ENCODE data around the gene VPS41. TPM values are rescaled to one million over a fixed set of nuclear protein-coding genes. Genes with fewer than 3 reads are reported as not detected.

VPS41 gene
- total RNA-seq, 3 donors from 2014 or later (not counting 1 experiment from before 2014, with no cell fraction given): 67.3 to 81.8 (median 78.9) TPM

DNA sequence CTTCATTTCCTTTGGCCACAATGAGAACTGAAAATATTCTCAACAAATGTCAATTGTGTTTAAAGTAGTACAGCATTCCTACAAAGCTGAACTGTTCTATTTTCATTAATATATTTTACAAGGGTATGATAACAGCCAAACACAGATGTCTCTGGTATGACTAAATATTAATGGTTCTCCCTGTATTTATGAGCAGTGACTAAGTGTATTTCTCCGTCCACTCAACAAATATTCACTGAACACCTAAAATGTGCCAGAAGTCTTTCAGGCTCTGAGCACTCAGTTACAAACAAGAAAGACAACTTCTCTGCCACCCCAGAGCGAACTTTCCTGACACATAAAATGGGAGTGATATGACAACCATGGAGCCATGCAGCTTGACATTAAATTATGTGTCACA, 135.6 kb downstream of the VPS41 start:
- ATAC-seq (no peak), DNase-seq (no peak)
- H3K4me1 ChIP-seq (ENCODE audit: control insufficient read depth, insufficient read depth, low read length): no peaks in the 10 kb centered on the region
- H3K27ac ChIP-seq (ENCODE audit: low read length): no peak overlapping the region
- H3K4me1 Mint-ChIP-seq: no peaks in the 10 kb centered on the region
- H3K27me3 ChIP-seq (ENCODE audit: control insufficient read depth, insufficient read depth, low read length): no peaks in the 10 kb centered on the region
- H3K36me3 Mint-ChIP-seq: peaks cover 16% of the 10 kb centered on the region
- no peaks in the 10 kb centered on the region for H3K9me3 ChIP-seq (ENCODE audit: control insufficient read depth, insufficient read depth, low read length)
- no peak overlapping the region for H3K4me3 ChIP-seq (ENCODE audit: low read length)
- no peak overlapping the region for H3K4me3 Mint-ChIP-seq
- no peak overlapping the region for H3K27ac Mint-ChIP-seq
- peaks cover 47% of the 10 kb centered on the region for H3K36me3 ChIP-seq (ENCODE audit: control insufficient read depth, insufficient read depth, low read length)
- H3K27me3 Mint-ChIP-seq (ENCODE audit: low read depth in 2 of 2): no peaks in the 10 kb centered on the region
- WGBS (ENCODE audit: insufficient coverage): 50% methylated on average over 2 of the region's 2 CpGs
- intact Hi-C loops (cut with micrococcal nuclease): no loop called here
- TF ChIP-seq, protein P1, sequence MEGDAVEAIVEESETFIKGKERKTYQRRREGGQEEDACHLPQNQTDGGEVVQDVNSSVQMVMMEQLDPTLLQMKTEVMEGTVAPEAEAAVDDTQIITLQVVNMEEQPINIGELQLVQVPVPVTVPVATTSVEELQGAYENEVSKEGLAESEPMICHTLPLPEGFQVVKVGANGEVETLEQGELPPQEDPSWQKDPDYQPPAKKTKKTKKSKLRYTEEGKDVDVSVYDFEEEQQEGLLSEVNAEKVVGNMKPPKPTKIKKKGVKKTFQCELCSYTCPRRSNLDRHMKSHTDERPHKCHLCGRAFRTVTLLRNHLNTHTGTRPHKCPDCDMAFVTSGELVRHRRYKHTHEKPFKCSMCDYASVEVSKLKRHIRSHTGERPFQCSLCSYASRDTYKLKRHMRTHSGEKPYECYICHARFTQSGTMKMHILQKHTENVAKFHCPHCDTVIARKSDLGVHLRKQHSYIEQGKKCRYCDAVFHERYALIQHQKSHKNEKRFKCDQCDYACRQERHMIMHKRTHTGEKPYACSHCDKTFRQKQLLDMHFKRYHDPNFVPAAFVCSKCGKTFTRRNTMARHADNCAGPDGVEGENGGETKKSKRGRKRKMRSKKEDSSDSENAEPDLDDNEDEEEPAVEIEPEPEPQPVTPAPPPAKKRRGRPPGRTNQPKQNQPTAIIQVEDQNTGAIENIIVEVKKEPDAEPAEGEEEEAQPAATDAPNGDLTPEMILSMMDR (IDR thresholded peaks at IDR 0.05): no peak
- H3K9me3 Mint-ChIP-seq: no peaks in the 10 kb centered on the region

DNA sequence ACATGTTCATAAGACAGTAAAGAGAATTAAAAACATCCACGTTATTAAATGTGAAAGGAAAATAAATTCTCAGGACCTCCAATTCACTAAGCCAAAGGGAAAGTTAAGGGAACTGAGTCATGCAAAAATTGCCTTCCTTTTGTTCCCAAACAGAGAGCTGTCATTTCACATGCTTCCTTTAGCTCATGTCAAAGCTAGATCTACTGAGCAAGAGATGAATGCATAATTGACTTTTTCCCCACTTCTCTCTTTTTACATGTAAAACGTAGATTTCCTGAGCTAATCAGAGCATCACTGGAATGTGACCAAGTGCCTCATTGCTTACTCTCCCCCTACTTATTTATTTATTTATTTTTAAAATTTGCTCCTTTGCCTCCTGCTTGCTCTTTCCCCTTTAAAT, 148.8 kb downstream of the VPS41 start:
- TF ChIP-seq, protein P1 (IDR thresholded peaks at IDR 0.05): no peak
- intact Hi-C loops (cut with micrococcal nuclease): no loop called here
- Mint-ChIP-seq H3K4me3 (no peak overlapping the region), H3K4me1 (no peaks in the 10 kb centered on the region), H3K36me3 (peaks cover 13% of the 10 kb centered on the region), H3K9me3 (no peaks in the 10 kb centered on the region), H3K27me3 (ENCODE audit: low read depth in 2 of 2) (no peaks in the 10 kb centered on the region), H3K27ac (no peak overlapping the region)
- Histone ChIP-seq H3K4me3 (ENCODE audit: low read length) (no peak overlapping the region), H3K27me3 (ENCODE audit: control insufficient read depth, insufficient read depth, low read length) (no peaks in the 10 kb centered on the region), H3K27ac (ENCODE audit: low read length) (no peak overlapping the region), H3K36me3 (ENCODE audit: control insufficient read depth, insufficient read depth, low read length) (peaks cover 48% of the 10 kb centered on the region), H3K4me1 (ENCODE audit: control insufficient read depth, insufficient read depth, low read length) (no peaks in the 10 kb centered on the region), H3K9me3 (ENCODE audit: control insufficient read depth, insufficient read depth, low read length) (no peaks in the 10 kb centered on the region)
- no peak for ATAC-seq
- WGBS (ENCODE audit: insufficient coverage): 100% methylated on average over 1 of the region's 2 CpGs
- DNase-seq: no peak

DNA sequence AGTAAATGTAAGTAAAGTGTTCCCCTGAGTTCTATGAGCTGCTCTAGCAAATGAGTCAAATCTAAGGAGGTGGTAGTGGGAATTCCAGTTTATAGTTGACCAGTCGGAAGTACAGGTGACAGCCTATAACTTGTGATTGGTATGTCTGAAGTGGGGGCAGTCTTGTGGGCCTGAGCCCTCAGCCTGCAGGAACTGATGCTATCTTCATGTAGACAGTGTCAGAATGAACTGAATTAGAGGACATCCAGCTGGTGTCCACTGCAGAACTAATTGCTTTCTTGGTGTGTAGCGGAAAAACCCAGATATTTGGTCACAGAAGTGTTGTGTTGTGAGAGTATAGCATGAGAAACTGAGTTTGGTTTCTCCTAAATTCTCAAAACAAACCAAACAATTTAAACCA, 150.0 kb downstream of the VPS41 start:
- Histone ChIP-seq H3K4me1 (ENCODE audit: control insufficient read depth, insufficient read depth, low read length) (no peaks in the 10 kb centered on the region), H3K9me3 (ENCODE audit: control insufficient read depth, insufficient read depth, low read length) (no peaks in the 10 kb centered on the region), H3K4me3 (ENCODE audit: low read length) (no peak overlapping the region), H3K27me3 (ENCODE audit: control insufficient read depth, insufficient read depth, low read length) (no peaks in the 10 kb centered on the region), H3K36me3 (ENCODE audit: control insufficient read depth, insufficient read depth, low read length) (peaks cover 50% of the 10 kb centered on the region), H3K27ac (ENCODE audit: low read length) (no peak overlapping the region)
- DNase-seq (no peak), ATAC-seq (no peak)
- H3K27me3 Mint-ChIP-seq (ENCODE audit: low read depth in 2 of 2): no peaks in the 10 kb centered on the region
- no peaks in the 10 kb centered on the region for H3K9me3 Mint-ChIP-seq
- TF ChIP-seq, protein P1 (IDR thresholded peaks at IDR 0.05): no peak
- 100% methylated on average over 2 of the region's 2 CpGs for WGBS (ENCODE audit: insufficient coverage)
- intact Hi-C loops (cut with micrococcal nuclease): no loop called here
- no peaks in the 10 kb centered on the region for H3K4me1 Mint-ChIP-seq
- H3K4me3 Mint-ChIP-seq: no peak overlapping the region
- peaks cover 3% of the 10 kb centered on the region for H3K36me3 Mint-ChIP-seq
- H3K27ac Mint-ChIP-seq: no peak overlapping the region

GRCh38 chr7:38757931-38758330, 151.1 kb downstream of the VPS41 start:
- TF ChIP-seq, protein P1 (IDR thresholded peaks at IDR 0.05): no peak
- H3K9me3 Mint-ChIP-seq: no peaks in the 10 kb centered on the region

More at GRCh38 chr7:38757931-38758330, 151.1 kb downstream of the VPS41 start:
- intact Hi-C loops (cut with micrococcal nuclease): no loop called here
- peaks cover 51% of the 10 kb centered on the region for H3K36me3 ChIP-seq (ENCODE audit: control insufficient read depth, insufficient read depth, low read length)
- Mint-ChIP-seq H3K36me3 (peaks cover 4% of the 10 kb centered on the region), H3K4me1 (no peaks in the 10 kb centered on the region), H3K27me3 (ENCODE audit: low read depth in 2 of 2) (no peaks in the 10 kb centered on the region), H3K27ac (no peak overlapping the region), H3K4me3 (no peak overlapping the region)
- 100% methylated on average over 2 of the region's 3 CpGs for WGBS (ENCODE audit: insufficient coverage)
- H3K4me3 ChIP-seq (ENCODE audit: low read length): no peak overlapping the region
- no peaks in the 10 kb centered on the region for H3K4me1 ChIP-seq (ENCODE audit: control insufficient read depth, insufficient read depth, low read length)
- no peaks in the 10 kb centered on the region for H3K27me3 ChIP-seq (ENCODE audit: control insufficient read depth, insufficient read depth, low read length)
- no peaks in the 10 kb centered on the region for H3K9me3 ChIP-seq (ENCODE audit: control insufficient read depth, insufficient read depth, low read length)
- DNase-seq (no peak), ATAC-seq (no peak)
- no peak overlapping the region for H3K27ac ChIP-seq (ENCODE audit: low read length)

Data from natural killer cell (primary cell).